HUES6 (cell line): ENCODE measurements around the gene CENPM.

Experiments
- H3K27ac ChIP-seq: 2 replicates; pipeline ENCODE4 v1.7.0; 2013; ENCODE audit warnings: low read depth, mild to moderate bottlenecking, low read length, inconsistent platforms
- H3K27me3 ChIP-seq: 2 replicates; pipeline ENCODE4 v1.6.1; 2013; ENCODE audit warnings: low read length; ENCODE audit not compliant: control insufficient read depth, insufficient read depth
- H3K36me3 ChIP-seq: 2 replicates; pipeline ENCODE4 v1.6.1; 2013; ENCODE audit warnings: low read length; ENCODE audit not compliant: control insufficient read depth, insufficient read depth
- H3K4me1 ChIP-seq: 2 replicates; pipeline ENCODE4 v1.6.1; 2013; ENCODE audit warnings: low read length; ENCODE audit not compliant: control insufficient read depth, insufficient read depth
- H3K4me3 ChIP-seq: 2 replicates; pipeline ENCODE4 v1.5.1; 2013; ENCODE audit warnings: low read depth, low read length
- H3K9ac ChIP-seq: one replicate; pipeline ENCODE4 v1.6.1; 2013; ENCODE audit warnings: mild to moderate bottlenecking, low read length
- H3K9me3 ChIP-seq: 2 replicates; pipeline ENCODE4 v1.6.1; 2013; ENCODE audit warnings: low read depth, low read length; ENCODE audit not compliant: control insufficient read depth, insufficient read depth

Gene CENPM

GRCh38 chr22:41910050-41911000 lies 36.6 kb downstream of the CENPM start:
- H3K4me1 ChIP-seq: peaks cover 27% of the 10 kb centered on the region; the same call in 1 of the 2 replicates
- H3K36me3 ChIP-seq: peaks cover 26% of the 10 kb centered on the region

GRCh38 chr22:41909310-41910049 lies 37.5 kb downstream of the CENPM start:
- H3K9me3 ChIP-seq: no peaks in the 10 kb centered on the region
- no peak overlapping the region for H3K9ac ChIP-seq
- peaks cover 68% of the 10 kb centered on the region for H3K27me3 ChIP-seq
- H3K27ac ChIP-seq: no peak overlapping the region
- H3K36me3 ChIP-seq: peaks cover 35% of the 10 kb centered on the region
- peak overlapping the region; percentile 40; the same call in 1 of the 2 replicates for H3K4me3 ChIP-seq
- H3K4me1 ChIP-seq: peaks cover 27% of the 10 kb centered on the region; the same call in 1 of the 2 replicates

More at GRCh38 chr22:41910050-41911000, 36.6 kb downstream of the CENPM start:
- Histone ChIP-seq H3K4me3 (peak overlapping the region; percentile 40; the same call in 1 of the 2 replicates), H3K9ac (no peak overlapping the region), H3K27ac (no peak overlapping the region), H3K9me3 (no peaks in the 10 kb centered on the region), H3K27me3 (peaks cover 77% of the 10 kb centered on the region)

GRCh38 chr22:41908411-41909309 lies 38.3 kb downstream of the CENPM start:
- Histone ChIP-seq H3K9me3 (no peaks in the 10 kb centered on the region), H3K9ac (no peak overlapping the region), H3K4me3 (no peak overlapping the region), H3K27me3 (peaks cover 60% of the 10 kb centered on the region), H3K4me1 (peaks cover 27% of the 10 kb centered on the region; the same call in 1 of the 2 replicates), H3K27ac (no peak overlapping the region), H3K36me3 (peaks cover 43% of the 10 kb centered on the region)

GRCh38 chr22:41907436-41908401 lies 39.2 kb downstream of the CENPM start:
- Histone ChIP-seq H3K4me1 (peaks cover 23% of the 10 kb centered on the region; the same call in 1 of the 2 replicates), H3K27ac (no peak overlapping the region), H3K4me3 (no peak overlapping the region), H3K9ac (peak overlapping the region; percentile 23), H3K27me3 (peaks cover 51% of the 10 kb centered on the region), H3K9me3 (no peaks in the 10 kb centered on the region), H3K36me3 (peaks cover 53% of the 10 kb centered on the region)

- Histone ChIP-seq H3K9ac (no peak overlapping the region), H3K4me3 (no peak overlapping the region), H3K27ac (no peak overlapping the region), H3K9me3 (no peaks in the 10 kb centered on the region), H3K27me3 (peaks cover 42% of the 10 kb centered on the region), H3K4me1 (peaks cover 23% of the 10 kb centered on the region; the same call in 1 of the 2 replicates), H3K36me3 (peaks cover 62% of the 10 kb centered on the region)
Observed at GRCh38 chr22:41906822-41907221, 40.1 kb downstream of the CENPM start.

GRCh38 chr22:41905411-41906202 lies 41.3 kb downstream of the CENPM start:
- Histone ChIP-seq H3K4me3 (no peak overlapping the region), H3K9ac (no peak overlapping the region), H3K27ac (no peak overlapping the region), H3K36me3 (peaks cover 74% of the 10 kb centered on the region), H3K9me3 (no peaks in the 10 kb centered on the region), H3K27me3 (peaks cover 30% of the 10 kb centered on the region), H3K4me1 (peaks cover 20% of the 10 kb centered on the region; the same call in 1 of the 2 replicates)

- Histone ChIP-seq H3K36me3 (peaks cover 82% of the 10 kb centered on the region), H3K27ac (no peak overlapping the region), H3K4me3 (no peak overlapping the region), H3K9ac (no peak overlapping the region), H3K27me3 (peaks cover 21% of the 10 kb centered on the region), H3K9me3 (no peaks in the 10 kb centered on the region), H3K4me1 (peaks cover 17% of the 10 kb centered on the region; the same call in 1 of the 2 replicates)
Observed at GRCh38 chr22:41904450-41905410, 42.2 kb downstream of the CENPM start.

GRCh38 chr22:41902932-41903421 lies 44.0 kb downstream of the CENPM start:
- H3K27me3 ChIP-seq: peaks cover 4% of the 10 kb centered on the region
- H3K36me3 ChIP-seq: peaks cover 97% of the 10 kb centered on the region
- H3K9me3 ChIP-seq: no peaks in the 10 kb centered on the region
- no peak overlapping the region for H3K9ac ChIP-seq
- peaks cover 4% of the 10 kb centered on the region; the same call in 1 of the 2 replicates for H3K4me1 ChIP-seq
- H3K4me3 ChIP-seq: no peak overlapping the region
- no peak overlapping the region for H3K27ac ChIP-seq
